ENCODE results near the gene CDH4.

CDH4 gene

GRCh38 chr20:61596687-61597330 is 344.7 kb downstream of the CDH4 start:
- H3K4me3 Mint-ChIP-seq, result no peak overlapping the region
- H3K27ac Mint-ChIP-seq, result no peak overlapping the region
- H3K4me1 Mint-ChIP-seq (ENCODE audit: low read depth), result no peaks in the 10 kb centered on the region
- H3K9me3 Mint-ChIP-seq, result peaks cover 62% of the 10 kb centered on the region
- intact Hi-C loops (cut with micrococcal nuclease), result no loop called here
- no peaks in the 10 kb centered on the region for H3K27me3 Mint-ChIP-seq
- H3K36me3 Mint-ChIP-seq (ENCODE audit: low read depth), result no peaks in the 10 kb centered on the region

GRCh38 chr20:61597996-61598395 is 345.9 kb downstream of the CDH4 start:
- H3K4me3 Mint-ChIP-seq, result no peak overlapping the region
- no peaks in the 10 kb centered on the region for H3K27me3 Mint-ChIP-seq
- no peaks in the 10 kb centered on the region for H3K4me1 Mint-ChIP-seq (ENCODE audit: low read depth)
- H3K9me3 Mint-ChIP-seq, result peaks cover 58% of the 10 kb centered on the region
- H3K36me3 Mint-ChIP-seq (ENCODE audit: low read depth), result no peaks in the 10 kb centered on the region
- intact Hi-C loops (cut with micrococcal nuclease), result no loop called here
- H3K27ac Mint-ChIP-seq, result no peak overlapping the region

- intact Hi-C loops (cut with micrococcal nuclease), result no loop called here
- no peak overlapping the region for H3K27ac Mint-ChIP-seq
- no peak overlapping the region for H3K4me3 Mint-ChIP-seq
- peaks cover 58% of the 10 kb centered on the region for H3K9me3 Mint-ChIP-seq
- H3K27me3 Mint-ChIP-seq, result no peaks in the 10 kb centered on the region
- no peaks in the 10 kb centered on the region for H3K4me1 Mint-ChIP-seq (ENCODE audit: low read depth)
- no peaks in the 10 kb centered on the region for H3K36me3 Mint-ChIP-seq (ENCODE audit: low read depth)
These were observed 346.5 kb downstream of the CDH4 start for GRCh38 chr20:61598586-61598985.

- Mint-ChIP-seq H3K27ac (no peak overlapping the region), H3K27me3 (no peaks in the 10 kb centered on the region), H3K4me1 (ENCODE audit: low read depth) (no peaks in the 10 kb centered on the region), H3K36me3 (ENCODE audit: low read depth) (no peaks in the 10 kb centered on the region), H3K4me3 (no peak overlapping the region), H3K9me3 (peaks cover 63% of the 10 kb centered on the region)
- intact Hi-C loops (cut with micrococcal nuclease), result no loop called here
These were observed 347.0 kb downstream of the CDH4 start for GRCh38 chr20:61599061-61599531.

- intact Hi-C loops (cut with micrococcal nuclease), result no loop called here
- Mint-ChIP-seq H3K4me3 (no peak overlapping the region), H3K27ac (no peak overlapping the region), H3K9me3 (peaks cover 63% of the 10 kb centered on the region), H3K4me1 (ENCODE audit: low read depth) (no peaks in the 10 kb centered on the region), H3K27me3 (no peaks in the 10 kb centered on the region), H3K36me3 (ENCODE audit: low read depth) (no peaks in the 10 kb centered on the region)
These were observed 347.5 kb downstream of the CDH4 start for GRCh38 chr20:61599541-61599992.

- intact Hi-C loops (cut with micrococcal nuclease), result no loop called here
- Mint-ChIP-seq H3K9me3 (peaks cover 62% of the 10 kb centered on the region), H3K4me3 (no peak overlapping the region), H3K27ac (no peak overlapping the region), H3K36me3 (ENCODE audit: low read depth) (no peaks in the 10 kb centered on the region), H3K4me1 (ENCODE audit: low read depth) (no peaks in the 10 kb centered on the region), H3K27me3 (no peaks in the 10 kb centered on the region)
These were observed 348.0 kb downstream of the CDH4 start for GRCh38 chr20:61600016-61600415.

- Mint-ChIP-seq H3K27ac (no peak overlapping the region), H3K27me3 (no peaks in the 10 kb centered on the region), H3K4me3 (no peak overlapping the region), H3K9me3 (peaks cover 57% of the 10 kb centered on the region), H3K4me1 (ENCODE audit: low read depth) (no peaks in the 10 kb centered on the region), H3K36me3 (ENCODE audit: low read depth) (no peaks in the 10 kb centered on the region)
- intact Hi-C loops (cut with micrococcal nuclease), result no loop called here
These were observed 349.3 kb downstream of the CDH4 start for GRCh38 chr20:61601361-61601760.

GRCh38 chr20:61601853-61602252 is 349.8 kb downstream of the CDH4 start:
- intact Hi-C loops (cut with micrococcal nuclease), result no loop called here
- H3K36me3 Mint-ChIP-seq (ENCODE audit: low read depth), result no peaks in the 10 kb centered on the region
- H3K4me3 Mint-ChIP-seq, result no peak overlapping the region
- H3K27me3 Mint-ChIP-seq, result no peaks in the 10 kb centered on the region
- H3K9me3 Mint-ChIP-seq, result peaks cover 52% of the 10 kb centered on the region
- no peak overlapping the region for H3K27ac Mint-ChIP-seq
- H3K4me1 Mint-ChIP-seq (ENCODE audit: low read depth), result no peaks in the 10 kb centered on the region

GRCh38 chr20:61603715-61604114 is 351.7 kb downstream of the CDH4 start:
- Mint-ChIP-seq H3K27me3 (no peaks in the 10 kb centered on the region), H3K4me3 (no peak overlapping the region), H3K27ac (no peak overlapping the region), H3K36me3 (ENCODE audit: low read depth) (no peaks in the 10 kb centered on the region), H3K9me3 (peaks cover 42% of the 10 kb centered on the region), H3K4me1 (ENCODE audit: low read depth) (no peaks in the 10 kb centered on the region)
- intact Hi-C loops (cut with micrococcal nuclease), result no loop called here

- H3K4me1 Mint-ChIP-seq (ENCODE audit: low read depth), result no peaks in the 10 kb centered on the region
- H3K27ac Mint-ChIP-seq, result no peak overlapping the region
- H3K4me3 Mint-ChIP-seq, result no peak overlapping the region
- H3K36me3 Mint-ChIP-seq (ENCODE audit: low read depth), result no peaks in the 10 kb centered on the region
- peaks cover 41% of the 10 kb centered on the region for H3K9me3 Mint-ChIP-seq
- intact Hi-C loops (cut with micrococcal nuclease), result no loop called here
- no peaks in the 10 kb centered on the region for H3K27me3 Mint-ChIP-seq
These were observed 352.5 kb downstream of the CDH4 start for GRCh38 chr20:61604549-61604948.

GRCh38 chr20:61605283-61605682 is 353.2 kb downstream of the CDH4 start:
- Mint-ChIP-seq H3K4me3 (no peak overlapping the region), H3K36me3 (ENCODE audit: low read depth) (no peaks in the 10 kb centered on the region), H3K4me1 (ENCODE audit: low read depth) (no peaks in the 10 kb centered on the region), H3K9me3 (peaks cover 33% of the 10 kb centered on the region), H3K27ac (no peak overlapping the region), H3K27me3 (no peaks in the 10 kb centered on the region)
- intact Hi-C loops (cut with micrococcal nuclease), result no loop called here

- Mint-ChIP-seq H3K36me3 (ENCODE audit: low read depth) (no peaks in the 10 kb centered on the region), H3K9me3 (peaks cover 33% of the 10 kb centered on the region), H3K4me3 (no peak overlapping the region), H3K27ac (no peak overlapping the region), H3K4me1 (ENCODE audit: low read depth) (no peaks in the 10 kb centered on the region), H3K27me3 (no peaks in the 10 kb centered on the region)
- intact Hi-C loops (cut with micrococcal nuclease), result no loop called here
These were observed 353.9 kb downstream of the CDH4 start for GRCh38 chr20:61605862-61606557.

GRCh38 chr20:61608275-61609085 is 356.4 kb downstream of the CDH4 start:
- H3K27ac Mint-ChIP-seq, result no peak overlapping the region
- peaks cover 16% of the 10 kb centered on the region for H3K9me3 Mint-ChIP-seq
- H3K36me3 Mint-ChIP-seq (ENCODE audit: low read depth), result no peaks in the 10 kb centered on the region
- no peaks in the 10 kb centered on the region for H3K4me1 Mint-ChIP-seq (ENCODE audit: low read depth)
- intact Hi-C loops (cut with micrococcal nuclease), result no loop called here
- H3K4me3 Mint-ChIP-seq, result no peak overlapping the region
- no peaks in the 10 kb centered on the region for H3K27me3 Mint-ChIP-seq

- Mint-ChIP-seq H3K9me3 (peaks cover 11% of the 10 kb centered on the region), H3K36me3 (ENCODE audit: low read depth) (no peaks in the 10 kb centered on the region)
- intact Hi-C loops (cut with micrococcal nuclease), result no loop called here
These were observed 357.4 kb downstream of the CDH4 start for GRCh38 chr20:61609461-61609860.

More at GRCh38 chr20:61609461-61609860, 357.4 kb downstream of the CDH4 start:
- Mint-ChIP-seq H3K27ac (no peak overlapping the region), H3K4me3 (no peak overlapping the region), H3K27me3 (no peaks in the 10 kb centered on the region), H3K4me1 (ENCODE audit: low read depth) (no peaks in the 10 kb centered on the region)

Measured in dendritic cell treated with granulocyte-macrophage colony-stimulating factor and Interleukin-4, amounts not matched to agents 40 ng/mL and 50 ng/mL, for 4 days (primary cell).